Prostate gland (tissue), 2 donors: Measurements from ENCODE around the gene AZIN2. TPM values are rescaled to one million over a fixed set of nuclear protein-coding genes. Genes with fewer than 3 reads are reported as not detected.
A peak's percentile ranks its signal among the peaks of the same experiment; 100 is the strongest.

Source experiments
- DNase-seq: peaks from one replicate; pipeline ENCODE4 v3.0.0-alpha.2; 2019; ENCODE audit warnings: low spot score
- H3K27ac ChIP-seq, 2 donors: fragments of 200-600 bp; sonication (generic); 2 replicates each; pipeline ENCODE4 v1.5.1; 2017 to 2019
- H3K27me3 ChIP-seq: fragments of 200-600 bp; sonication (generic); replicated peaks from 2 replicates; pipeline ENCODE4 v1.5.1; 2019; ENCODE audit not compliant: insufficient read depth
- H3K36me3 ChIP-seq, 2 donors: fragments of 200-600 bp; sonication (generic); 1 replicate in 1 of 2; 2 replicates in 1 of 2; pipeline versions ENCODE4 v1.5.1 to v1.8.1; 2017 to 2019
- H3K4me1 ChIP-seq: fragments of 200-600 bp; sonication (generic); replicated peaks from 2 replicates; pipeline ENCODE4 v1.5.1; 2019
- H3K4me3 ChIP-seq, 2 donors: fragments of 200-600 bp; sonication (generic); 2 replicates each; pipeline ENCODE4 v1.5.1; 2017 to 2019
- H3K9me3 ChIP-seq: fragments of 200-600 bp; sonication (generic); 2 replicates; pipeline ENCODE4 v1.5.1; 2017
- CTCF ChIP-seq, 4 experiments: fragments of 200-600 bp in 2 of 4; fragments of 450-650 bp in 2 of 4; sonication (generic) in 2 of 4; IDR thresholded peaks; 1 replicate in 3 of 4; 2 replicates in 1 of 4; pipeline ENCODE4 v1.5.1; 2016 to 2019; ENCODE audit warnings: antibody characterized with exemption in 4 of 4, mild to moderate bottlenecking in 2 of 4, moderate library complexity in 2 of 4
- POLR2A ChIP-seq: fragments of 450-650 bp; IDR thresholded peaks from one replicate; pipeline ENCODE4 v1.6.1; 2016; ENCODE audit warnings: antibody characterized with exemption, mild to moderate bottlenecking
- POLR2AphosphoS5 ChIP-seq: sonication (generic); formaldehyde crosslinking; IDR thresholded peaks from one replicate; pipeline ENCODE4 v1.6.1; 2017; ENCODE audit warnings: antibody characterized with exemption
- WGBS: methylation state at CpG from one replicate; pipeline ENCODE4 v1.1.5; 2018; 5-methylcytosine and 5-hydroxymethylcytosine counted together
- intact Hi-C: fragments of 100-400 bp; cut with DNase I; formaldehyde crosslinking; loops from one replicate; pipeline ENCODE4 v1.14.2; 2022
- total RNA-seq, 2 donors: library from RNA; depleted of rRNA; stranded (reverse); fragments of >200 nt; gene quantifications; one replicate each; pipeline ENCODE4 v1.1.0, GENCODE V29; 2016

The AZIN2 gene
- total RNA-seq, 2 donors from 2014 or later, result 5.6 to 16.0 TPM

- Histone ChIP-seq H3K4me1 (no peaks in the 10 kb centered on the region), H3K4me3 (no peak overlapping the region), H3K27me3 (no peaks in the 10 kb centered on the region), H3K9me3 (no peaks in the 10 kb centered on the region), H3K27ac (no peak overlapping the region), H3K36me3 (no peaks in the 10 kb centered on the region)
- DNase-seq, result no peak
- intact Hi-C loops, result loop anchor here (10.0 kb wide), 1 partner anchor 151 kb away; no protein-coding TSS in a partner anchor
- TF ChIP-seq CTCF (IDR thresholded peaks at IDR 0.05), result no peak
- TF ChIP-seq POLR2A, result no peak
- no peak for TF ChIP-seq POLR2AphosphoS5
- WGBS, result 85% methylated on average over 4 of the region's 4 CpGs
These were observed 4.4 kb downstream of the AZIN2 start for GRCh38 chr1:33085332-33085731.

DNA sequence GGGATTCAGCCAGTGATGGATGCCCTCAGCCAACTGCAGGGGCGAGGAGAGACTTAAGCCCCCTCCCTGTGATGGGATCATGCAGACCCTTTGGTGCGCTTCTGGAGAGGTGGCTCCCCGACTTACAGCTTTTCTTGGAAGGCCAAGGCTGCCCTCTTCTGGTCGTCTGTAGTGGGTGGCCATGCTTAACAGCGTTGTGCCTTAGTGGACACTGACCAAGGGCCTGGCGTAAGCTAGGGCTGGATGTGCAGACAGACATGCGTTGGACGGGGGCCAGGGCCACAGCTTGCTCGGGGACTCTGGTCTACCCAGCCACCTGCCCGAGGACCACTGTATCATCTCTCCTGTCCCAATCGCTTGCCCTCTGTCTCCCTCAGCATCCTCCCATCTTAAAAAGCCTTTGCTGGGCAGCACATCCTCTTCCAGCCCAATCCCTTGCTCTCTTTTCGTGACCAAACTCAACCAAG lies 5.5 kb downstream of the AZIN2 start:
- no peaks in the 10 kb centered on the region for H3K27me3 ChIP-seq
- WGBS, result 29% methylated on average over 12 of the region's 12 CpGs
- H3K36me3 ChIP-seq, result no peaks in the 10 kb centered on the region
- H3K4me1 ChIP-seq, result no peaks in the 10 kb centered on the region
- no peak overlapping the region for H3K27ac ChIP-seq
- no peaks in the 10 kb centered on the region for H3K9me3 ChIP-seq
- peak; percentile 31 to 69 (median 64) for TF ChIP-seq CTCF (IDR thresholded peaks at IDR 0.05)
- no peak for TF ChIP-seq POLR2AphosphoS5
- no peak overlapping the region for H3K4me3 ChIP-seq
- peak; percentile 68 for DNase-seq
- intact Hi-C loops, result loop anchor here (10.0 kb wide), 1 partner anchor 152 kb away; no protein-coding TSS in a partner anchor

DNA sequence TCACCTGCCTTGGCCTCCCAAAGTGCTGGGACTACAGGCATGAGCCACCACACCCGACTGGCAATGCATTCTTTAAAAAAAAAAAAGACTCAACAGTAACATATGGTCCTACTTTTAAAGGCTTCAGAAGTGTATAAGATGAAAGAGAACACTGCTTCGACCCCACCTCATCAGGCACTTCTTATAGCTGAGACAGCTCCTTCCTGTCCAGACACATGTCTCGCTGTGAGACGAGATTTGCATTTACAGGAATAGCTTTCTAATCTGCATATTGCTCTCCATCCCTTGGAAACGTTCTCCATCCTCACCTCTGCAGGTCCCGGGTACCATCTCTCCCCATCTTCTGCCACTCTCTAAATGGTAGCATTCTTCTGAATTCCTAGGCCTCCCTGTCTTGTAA lies 6.7 kb downstream of the AZIN2 start:
- WGBS, result 72% methylated on average over 6 of the region's 6 CpGs
- intact Hi-C loops, result loop anchor here (10.0 kb wide), 1 partner anchor 153 kb away; no protein-coding TSS in a partner anchor
- no peak overlapping the region for H3K4me3 ChIP-seq
- no peaks in the 10 kb centered on the region for H3K36me3 ChIP-seq
- no peak for DNase-seq
- no peak overlapping the region for H3K27ac ChIP-seq
- TF ChIP-seq CTCF (IDR thresholded peaks at IDR 0.05) (no peak), POLR2AphosphoS5 (no peak), POLR2A (no peak)
- H3K27me3 ChIP-seq, result no peaks in the 10 kb centered on the region
- no peaks in the 10 kb centered on the region for H3K4me1 ChIP-seq
- no peaks in the 10 kb centered on the region for H3K9me3 ChIP-seq

DNA sequence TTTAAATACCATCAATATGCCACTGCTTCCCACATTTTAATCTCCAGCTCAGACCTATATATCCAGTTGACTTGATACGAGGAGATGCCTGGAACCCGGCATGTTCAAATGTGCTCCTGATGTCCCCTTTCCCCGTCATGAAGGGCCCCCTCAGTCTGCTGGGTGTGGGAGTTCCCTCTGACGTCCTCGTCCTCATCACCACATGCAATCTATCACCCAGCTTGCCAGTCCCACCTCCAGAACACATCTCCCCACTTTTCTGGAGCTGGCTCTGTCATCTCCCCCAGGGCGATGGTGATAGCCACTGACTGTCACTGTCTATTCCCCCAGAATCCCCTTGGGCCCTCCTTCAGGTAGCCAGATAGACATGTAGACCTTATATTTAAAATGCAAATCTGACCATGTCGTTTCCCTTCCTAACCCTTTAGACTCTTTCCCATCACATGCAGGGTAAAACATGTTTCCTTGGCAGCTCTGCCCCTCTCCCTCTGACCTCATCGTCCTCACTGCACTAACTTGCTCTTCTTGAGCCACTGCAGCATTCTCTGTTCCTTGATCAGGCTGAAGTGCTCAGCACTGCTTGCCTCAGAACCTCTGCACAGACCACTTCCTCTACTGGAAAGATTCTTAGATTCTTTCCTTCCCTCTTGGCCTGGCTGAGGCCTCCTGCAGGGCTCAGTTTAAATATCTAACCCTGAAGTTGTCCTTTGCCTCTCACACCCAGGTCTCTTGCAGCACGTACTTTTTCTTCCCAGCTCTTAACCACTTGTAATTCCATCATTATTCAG lies 7.4 kb downstream of the AZIN2 start:
- H3K36me3 ChIP-seq, result no peaks in the 10 kb centered on the region
- intact Hi-C loops, result loop anchor here (10.0 kb wide), 1 partner anchor 154 kb away; no protein-coding TSS in a partner anchor
- H3K4me3 ChIP-seq, result no peak overlapping the region
- no peak for DNase-seq
- H3K4me1 ChIP-seq, result no peaks in the 10 kb centered on the region
- H3K27me3 ChIP-seq, result no peaks in the 10 kb centered on the region
- H3K27ac ChIP-seq, result no peak overlapping the region
- 78% methylated on average over 9 of the region's 9 CpGs for WGBS
- TF ChIP-seq CTCF (IDR thresholded peaks at IDR 0.05) (no peak), POLR2A (no peak), POLR2AphosphoS5 (no peak)
- no peaks in the 10 kb centered on the region for H3K9me3 ChIP-seq

- no peaks in the 10 kb centered on the region for H3K9me3 ChIP-seq
- no peak overlapping the region for H3K4me3 ChIP-seq
- no peaks in the 10 kb centered on the region for H3K27me3 ChIP-seq
- WGBS, result 82% methylated on average over 2 of the region's 2 CpGs
- TF ChIP-seq POLR2AphosphoS5 (no peak), POLR2A (no peak), CTCF (IDR thresholded peaks at IDR 0.05) (no peak)
- DNase-seq, result no peak
- H3K36me3 ChIP-seq, result no peaks in the 10 kb centered on the region
- intact Hi-C loops, result loop anchor here (10.0 kb wide), 1 partner anchor 155 kb away; no protein-coding TSS in a partner anchor
- H3K4me1 ChIP-seq, result no peaks in the 10 kb centered on the region
- no peak overlapping the region for H3K27ac ChIP-seq
These were observed 8.5 kb downstream of the AZIN2 start for GRCh38 chr1:33089457-33089856.
